ENCODE measurements around the gene GALNT9.
"Not testable (repeated sequence)": the region's sequence is repeated elsewhere in the genome, so short reads cannot be mapped to it uniquely, and the experiment has no call there.

The GALNT9 gene

DNA sequence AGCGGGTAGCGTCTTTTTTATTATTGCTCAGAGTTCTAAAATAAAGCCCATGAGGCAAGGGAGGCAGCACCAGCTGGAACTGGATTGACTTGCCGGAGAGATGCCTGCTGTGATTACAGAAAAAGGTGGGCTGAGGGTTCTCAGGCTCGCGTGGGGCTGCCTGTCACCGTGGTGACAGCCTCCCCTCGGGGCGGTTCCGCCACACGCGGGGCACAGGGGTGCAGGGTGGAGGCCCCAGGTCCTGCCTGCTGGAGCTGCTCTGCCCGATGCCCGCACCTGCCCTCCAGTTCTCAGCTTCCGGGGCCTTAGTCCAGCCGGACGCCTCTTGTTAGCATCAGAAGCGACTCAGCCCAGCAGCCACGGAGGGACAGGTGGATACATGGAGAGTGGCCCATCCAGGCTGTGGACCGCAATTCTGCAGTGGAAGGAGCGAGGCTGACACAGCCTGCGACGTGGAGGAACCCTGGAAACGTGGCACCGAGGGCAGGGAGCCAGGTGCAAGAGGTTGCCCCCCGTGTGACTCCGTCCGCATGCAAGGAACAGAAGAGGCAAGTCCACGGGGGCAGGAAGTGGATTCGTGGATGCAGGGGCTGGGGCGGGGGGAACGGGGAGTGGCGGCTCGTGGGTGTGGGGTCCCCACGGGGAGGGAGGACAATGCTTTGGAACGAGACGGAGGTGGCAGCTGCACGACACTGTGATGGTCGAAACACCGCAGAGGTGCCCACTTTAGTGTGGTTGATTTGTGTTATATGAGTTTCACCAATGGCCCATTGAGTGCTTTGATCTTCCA lies 79.5 kb downstream of the GALNT9 start:
- DNase-seq (ENCODE audit: low read depth in 3 of 3), result no peak

DNA sequence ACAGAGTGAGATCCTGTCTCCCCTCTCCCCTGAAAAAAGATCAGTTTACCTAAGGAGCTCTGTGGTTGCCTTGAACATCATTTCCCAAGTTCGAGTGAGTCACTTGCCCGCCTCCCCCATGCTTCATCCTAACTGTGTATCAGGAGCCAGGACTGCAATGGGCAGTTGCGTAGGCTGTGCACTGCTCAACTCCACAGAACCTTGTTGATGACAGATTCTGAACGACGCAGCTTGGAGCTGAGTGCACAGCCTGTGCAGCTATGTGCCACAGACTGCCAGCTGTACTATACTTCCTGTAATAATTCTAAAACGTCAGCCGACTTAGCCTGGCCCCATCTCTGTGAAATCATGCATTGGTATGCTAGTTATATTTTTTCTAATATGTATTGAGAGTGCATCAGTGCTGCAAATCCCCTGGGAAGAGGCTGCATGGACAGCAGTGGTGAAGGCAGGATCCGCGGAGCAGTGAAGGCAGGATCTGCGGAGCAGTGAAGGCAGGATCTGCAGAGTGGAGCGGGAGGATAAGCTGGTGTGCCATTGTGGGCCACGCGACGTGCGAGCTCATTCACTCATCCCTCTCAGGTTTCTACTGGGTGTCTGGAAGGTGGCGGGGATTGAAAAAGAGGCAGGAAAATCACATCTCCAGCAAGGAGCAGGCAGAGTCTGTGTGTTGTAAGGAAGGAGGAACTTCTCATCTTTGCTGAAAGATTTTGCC lies 80.8 kb downstream of the GALNT9 start:
- no peak for DNase-seq (ENCODE audit: low read depth in 3 of 3)

DNA sequence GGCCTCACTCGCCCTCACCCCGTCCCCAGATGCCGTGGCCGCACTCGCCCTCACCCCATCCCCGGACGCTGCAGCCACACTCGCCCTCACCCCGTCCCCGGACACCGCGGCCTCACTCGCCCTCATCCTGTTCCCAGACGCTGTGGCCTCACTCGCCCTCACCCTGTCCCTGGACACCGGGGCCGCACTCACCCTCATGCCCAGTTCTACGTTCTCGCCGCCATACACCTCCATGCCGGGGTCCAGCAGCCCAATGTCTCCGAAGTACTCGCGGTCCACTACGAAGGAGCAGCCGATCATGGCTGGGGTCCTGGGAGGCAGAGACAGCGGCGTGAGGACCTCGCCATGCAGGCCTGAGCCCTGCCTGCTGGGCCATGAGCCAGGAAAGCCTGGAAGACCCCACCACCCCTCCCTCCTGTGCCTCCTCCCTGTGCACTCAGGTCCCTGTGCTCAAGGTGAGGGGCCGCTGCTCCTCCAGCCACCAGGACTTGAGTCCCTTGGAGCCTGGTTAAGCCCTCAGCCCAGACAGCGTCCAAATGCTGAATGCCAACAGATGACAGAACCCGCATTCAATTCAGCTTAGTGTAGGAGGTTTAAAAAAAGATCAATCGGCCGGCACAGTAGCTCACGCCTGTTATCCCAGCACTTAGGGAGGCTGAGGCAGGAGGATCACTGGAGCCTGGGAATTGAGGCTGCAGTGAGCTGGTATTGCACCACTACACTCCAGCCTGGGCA lies 81.5 kb downstream of the GALNT9 start:
- no peak for DNase-seq (ENCODE audit: low read depth in 3 of 3)

DNA sequence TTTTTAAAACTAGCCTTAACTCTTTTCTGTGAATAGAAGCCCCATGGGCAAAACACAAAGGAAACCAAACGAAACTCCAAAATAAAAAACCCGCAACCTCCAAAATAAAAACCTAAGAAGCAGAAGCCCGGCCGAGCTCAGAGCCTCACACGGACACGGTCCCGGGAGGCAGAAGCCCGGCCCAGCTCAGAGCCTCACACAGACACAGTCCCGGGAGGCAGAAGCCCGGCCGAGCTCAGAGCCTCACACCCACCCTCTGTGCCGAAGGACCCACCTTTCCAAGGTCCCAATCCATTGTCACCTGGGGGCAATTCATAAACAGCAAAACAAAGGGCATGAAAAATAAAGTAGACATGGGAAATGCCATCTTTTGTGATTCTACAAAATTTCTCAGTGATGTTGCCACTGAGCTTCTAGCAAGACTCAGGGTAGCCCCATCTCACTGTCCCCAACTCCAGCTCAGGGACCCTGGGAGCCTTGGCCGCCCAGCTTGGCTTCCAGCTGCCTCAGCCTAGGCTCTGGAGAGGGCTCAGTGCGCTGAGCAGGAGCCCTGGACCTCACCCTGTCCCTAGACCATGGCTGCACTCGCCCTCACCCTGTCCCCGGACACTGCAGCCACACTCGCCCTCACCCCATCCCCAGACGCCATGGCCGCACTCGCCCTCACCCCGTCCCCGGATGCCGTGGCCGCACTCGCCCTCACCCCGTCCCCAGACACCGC lies 82.2 kb downstream of the GALNT9 start:
- DNase-seq (ENCODE audit: low read depth in 3 of 3), result no peak

DNA sequence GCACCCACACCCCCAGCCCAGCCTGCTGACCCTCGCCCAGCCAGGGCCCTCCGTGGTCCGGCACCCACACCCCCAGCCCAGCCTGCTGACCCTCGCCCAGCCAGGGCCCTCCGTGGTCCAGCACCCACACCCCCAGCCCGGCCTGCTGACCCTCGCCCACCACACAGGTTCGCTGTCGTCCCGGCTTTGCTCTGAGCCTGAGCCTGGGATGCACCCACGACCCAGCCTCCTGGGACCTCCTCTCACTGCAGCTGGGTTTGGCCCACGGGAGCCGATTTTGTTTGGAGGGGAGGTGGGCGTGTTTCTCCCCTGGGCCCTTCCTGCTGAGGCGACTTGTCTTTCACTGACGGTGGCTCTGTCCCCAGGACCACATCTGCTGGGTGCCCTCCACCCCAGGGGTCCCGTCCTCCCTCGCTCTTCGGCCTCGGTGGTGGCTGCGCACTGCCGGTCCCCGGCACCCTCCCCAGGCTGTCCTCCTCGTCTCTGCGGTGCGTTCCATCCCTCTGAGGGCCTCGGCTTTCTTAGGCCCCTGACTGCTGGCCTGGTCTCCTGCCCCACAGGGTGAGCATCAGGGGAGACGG lies 83.8 kb downstream of the GALNT9 start:
- no peak for DNase-seq (ENCODE audit: low read depth in 3 of 3)

DNA sequence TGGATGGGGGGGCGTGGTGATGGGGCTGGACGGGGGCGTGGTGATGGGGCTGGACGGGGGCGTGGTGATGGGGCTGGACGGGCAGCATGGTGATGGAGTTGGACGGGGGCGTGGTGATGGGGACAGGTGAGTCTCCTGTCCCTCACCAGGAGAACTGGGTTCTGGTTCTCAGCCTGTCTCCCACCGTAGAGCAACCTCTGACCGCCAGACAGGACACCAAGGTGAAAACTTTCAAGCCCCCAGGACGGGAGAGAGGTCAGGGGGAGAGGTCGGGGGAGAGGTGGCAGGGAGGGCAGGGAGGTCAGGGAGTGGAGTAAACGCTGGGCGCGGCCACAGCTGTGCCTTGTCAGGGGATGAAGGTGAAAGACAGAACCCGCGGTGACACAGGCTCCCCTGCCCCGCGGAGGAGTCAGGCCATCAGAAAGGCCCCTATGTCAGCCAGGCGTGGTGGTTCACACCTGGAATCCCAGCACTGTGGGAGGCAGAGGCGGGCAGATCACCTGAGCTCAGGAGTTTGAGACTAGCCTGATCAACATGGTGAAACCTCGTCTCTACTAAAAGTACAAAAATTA lies 84.6 kb downstream of the GALNT9 start:
- no peak for DNase-seq (ENCODE audit: low read depth in 3 of 3)

DNA sequence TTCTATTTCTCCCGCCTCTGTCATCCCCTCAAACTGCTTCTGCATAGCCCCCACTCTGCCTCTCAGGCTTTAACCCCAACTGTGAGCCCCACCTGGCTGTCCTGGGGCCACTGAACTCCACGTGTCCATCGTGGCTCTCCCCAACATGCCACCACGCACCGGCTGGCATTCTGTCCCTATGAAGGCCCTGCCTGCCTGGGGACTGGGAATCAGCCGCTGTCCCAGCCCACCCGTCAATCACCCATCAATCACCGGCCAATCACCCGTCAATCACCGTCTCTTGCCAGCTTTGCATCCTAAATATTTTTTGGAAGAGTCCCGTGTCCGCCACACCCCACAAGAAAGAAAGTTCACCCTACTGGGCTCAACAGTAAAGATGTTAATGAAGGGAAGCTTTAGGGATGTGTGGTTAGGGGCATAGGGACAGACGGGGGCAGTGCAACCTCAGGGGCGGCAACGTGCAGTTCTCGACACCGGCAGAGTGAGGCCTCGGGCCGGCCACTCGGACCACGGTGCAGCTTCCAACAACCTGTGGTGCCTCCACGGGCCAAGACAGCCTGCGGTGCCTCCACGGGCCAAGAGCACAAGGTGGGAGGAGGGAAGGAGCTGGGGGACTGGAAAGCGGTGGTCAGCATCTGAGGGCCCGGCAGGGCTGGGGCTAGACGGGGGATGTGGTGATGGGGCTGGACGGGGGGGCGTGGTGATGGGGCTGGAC lies 85.6 kb downstream of the GALNT9 start:
- no peak for DNase-seq (ENCODE audit: low read depth in 3 of 3)

DNA sequence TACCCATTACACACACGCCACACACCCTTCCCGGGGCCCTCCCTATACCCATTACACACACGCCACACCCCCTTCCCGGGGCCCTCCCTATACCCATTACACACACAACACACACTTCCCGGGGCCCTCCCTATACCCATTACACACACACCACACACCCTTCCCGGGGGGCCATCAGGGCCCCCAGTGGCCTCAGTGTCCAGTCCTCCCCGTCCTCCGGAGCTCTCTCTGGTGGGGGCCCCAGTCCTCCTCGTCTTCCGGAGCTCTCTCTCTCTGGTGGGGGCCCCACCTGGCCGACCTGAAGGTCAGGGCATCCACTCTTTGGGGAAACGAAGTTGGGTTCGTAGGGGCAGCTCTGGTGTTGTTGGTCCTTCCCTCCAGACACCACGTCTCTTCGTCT lies 86.2 kb downstream of the GALNT9 start:
- not testable (repeated sequence) for DNase-seq (ENCODE audit: low read depth in 3 of 3)

DNA sequence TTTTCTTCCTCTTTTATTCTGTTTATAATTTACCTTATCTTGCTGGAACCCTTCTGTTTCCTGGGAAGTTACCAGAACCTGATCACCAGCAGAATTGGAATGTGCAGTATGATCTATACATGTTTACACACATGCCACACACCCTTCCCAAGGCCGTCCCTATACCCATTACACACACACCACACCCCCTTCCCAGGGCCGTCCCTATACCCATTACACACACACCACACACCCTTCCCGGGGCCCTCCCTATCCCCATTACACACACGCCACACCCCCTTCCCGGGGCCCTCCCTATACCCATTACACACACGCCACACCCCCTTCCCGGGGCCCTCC lies 88.8 kb downstream of the GALNT9 start:
- not testable (repeated sequence) for DNase-seq (ENCODE audit: low read depth in 3 of 3)

DNA sequence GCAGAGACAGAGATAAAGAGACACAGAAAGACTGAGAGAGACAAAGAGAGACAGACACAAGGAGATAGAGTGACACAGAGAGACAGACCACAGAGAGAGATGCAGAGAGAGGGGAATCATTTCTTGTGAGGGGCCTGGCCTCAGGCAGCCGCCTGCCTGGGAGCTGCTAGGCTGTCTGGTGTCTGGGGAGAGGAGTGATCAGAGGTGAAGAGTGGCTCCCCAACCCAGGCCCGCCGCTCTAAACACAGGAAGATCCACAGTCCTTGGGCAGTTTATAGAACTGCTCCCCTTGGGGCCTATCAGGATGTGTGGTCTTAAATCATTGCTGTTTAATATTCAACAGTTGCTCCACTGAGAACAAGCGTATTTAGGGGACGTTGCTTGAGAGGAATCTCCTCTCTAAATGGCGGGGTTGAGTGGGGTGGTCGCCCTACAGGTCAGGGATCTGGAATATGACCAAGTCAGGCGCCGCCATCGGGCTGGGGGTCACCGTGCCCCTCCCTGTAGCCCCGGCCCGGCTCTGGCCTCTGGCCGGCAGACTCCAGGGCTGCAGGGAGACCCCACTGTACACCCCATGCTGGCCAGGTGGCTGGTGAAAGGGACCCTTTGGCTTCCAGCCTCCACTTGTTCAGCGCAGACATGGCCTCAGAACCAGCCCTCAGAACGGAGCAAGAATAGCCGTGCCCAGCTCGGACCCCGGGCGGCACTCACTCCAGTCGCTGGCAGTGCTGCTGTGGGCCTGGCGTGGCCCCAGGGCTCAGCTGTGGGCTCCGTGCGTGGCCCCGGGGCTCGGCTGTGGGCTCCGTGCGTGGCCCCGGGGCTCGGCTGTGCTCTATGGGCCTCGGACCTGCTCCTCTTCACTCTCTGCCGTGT lies 89.4 kb downstream of the GALNT9 start:
- DNase-seq (ENCODE audit: low read depth in 3 of 3), result no peak

DNA sequence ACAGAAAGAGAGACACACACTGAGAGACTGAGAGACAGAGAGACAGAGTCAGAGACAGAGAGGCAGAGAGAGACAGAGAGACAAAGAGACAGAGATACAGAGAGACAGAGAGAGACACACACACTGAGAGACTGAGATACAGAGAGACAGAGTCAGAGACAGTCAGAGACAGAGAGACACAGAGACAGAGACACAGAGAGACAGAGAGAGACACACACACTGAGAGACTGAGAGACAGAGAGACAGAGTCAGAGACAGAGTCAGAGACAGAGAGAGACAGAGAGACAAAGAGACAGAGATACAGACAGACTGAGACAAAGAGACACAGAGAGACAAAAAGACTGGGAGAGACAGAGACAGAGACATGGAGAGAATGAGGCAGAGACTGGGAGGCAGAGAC lies 90.0 kb downstream of the GALNT9 start:
- DNase-seq (ENCODE audit: low read depth in 3 of 3), result no peak

DNA sequence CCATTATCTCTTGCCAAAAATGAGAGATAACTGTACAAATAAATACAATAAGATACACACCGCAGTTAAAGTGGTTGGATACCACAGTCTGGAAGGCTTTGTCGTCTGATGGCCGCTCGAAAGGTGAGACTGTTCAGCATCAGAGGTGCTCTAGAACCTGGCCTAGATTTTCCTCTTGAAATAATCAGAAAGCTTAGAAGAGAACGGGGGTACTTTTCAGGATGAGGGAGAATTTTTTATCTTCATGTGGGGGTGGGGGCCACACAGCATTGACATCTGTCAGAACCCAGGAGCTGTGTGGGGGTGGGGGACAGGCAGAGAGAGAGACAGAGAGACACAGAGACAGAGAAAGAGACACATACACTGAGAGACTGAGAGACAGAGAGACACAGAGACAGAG lies 90.5 kb downstream of the GALNT9 start:
- no peak for DNase-seq (ENCODE audit: low read depth in 3 of 3)

DNA sequence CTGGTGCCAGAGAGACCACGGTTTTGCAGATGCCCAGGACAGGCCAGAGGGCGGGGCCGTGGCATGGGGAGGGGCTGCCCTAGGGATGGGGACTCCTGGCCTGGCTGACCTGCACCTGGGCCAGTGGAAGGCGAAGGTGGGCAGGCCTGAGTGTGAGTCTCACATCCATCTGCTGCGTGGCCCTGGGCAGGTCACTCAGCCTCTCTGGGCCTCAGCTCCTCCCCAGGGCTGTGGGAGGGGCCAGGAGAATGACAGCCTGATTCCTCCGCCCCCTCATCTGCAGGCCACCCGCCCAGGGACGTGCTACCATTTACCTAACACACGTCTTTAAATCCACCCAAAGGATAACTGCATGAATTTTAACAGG lies 90.9 kb downstream of the GALNT9 start:
- DNase-seq (ENCODE audit: low read depth in 3 of 3), result no peak

DNA sequence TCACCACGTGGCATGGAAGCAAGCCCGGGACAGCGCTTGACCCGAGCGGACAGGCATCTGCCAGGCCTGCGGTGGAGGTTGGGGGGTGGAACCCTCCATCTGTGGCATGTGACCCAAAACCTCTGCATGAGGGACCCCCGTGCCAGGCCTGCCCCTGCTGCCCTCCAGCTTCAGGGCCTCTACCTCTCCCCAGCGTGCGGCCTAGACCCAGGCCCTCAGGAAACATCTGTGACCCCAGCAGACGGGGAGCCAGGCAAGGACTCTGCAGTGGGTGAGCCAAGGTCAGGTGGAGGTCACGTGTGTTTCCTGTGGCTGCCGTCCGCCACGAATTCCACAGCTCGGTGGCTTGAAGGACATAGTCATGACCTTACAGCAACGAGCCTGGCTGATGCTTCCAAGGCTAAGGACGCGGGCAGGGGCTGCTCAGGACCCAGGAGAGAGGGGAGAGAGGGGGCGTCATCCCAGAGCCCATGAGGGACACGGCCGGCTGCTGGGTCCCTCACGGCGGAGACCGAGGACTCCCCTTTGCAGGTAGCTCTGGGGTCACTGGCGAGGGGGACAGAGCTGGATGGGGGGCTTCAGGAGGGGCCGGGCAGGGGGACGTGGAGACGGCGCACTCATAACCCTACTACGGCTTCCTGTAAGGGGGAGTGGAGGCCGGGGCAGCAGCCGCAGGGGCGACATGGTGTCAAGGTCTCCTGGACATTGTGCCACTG lies 91.5 kb downstream of the GALNT9 start:
- no peak for DNase-seq (ENCODE audit: low read depth in 3 of 3)

DNA sequence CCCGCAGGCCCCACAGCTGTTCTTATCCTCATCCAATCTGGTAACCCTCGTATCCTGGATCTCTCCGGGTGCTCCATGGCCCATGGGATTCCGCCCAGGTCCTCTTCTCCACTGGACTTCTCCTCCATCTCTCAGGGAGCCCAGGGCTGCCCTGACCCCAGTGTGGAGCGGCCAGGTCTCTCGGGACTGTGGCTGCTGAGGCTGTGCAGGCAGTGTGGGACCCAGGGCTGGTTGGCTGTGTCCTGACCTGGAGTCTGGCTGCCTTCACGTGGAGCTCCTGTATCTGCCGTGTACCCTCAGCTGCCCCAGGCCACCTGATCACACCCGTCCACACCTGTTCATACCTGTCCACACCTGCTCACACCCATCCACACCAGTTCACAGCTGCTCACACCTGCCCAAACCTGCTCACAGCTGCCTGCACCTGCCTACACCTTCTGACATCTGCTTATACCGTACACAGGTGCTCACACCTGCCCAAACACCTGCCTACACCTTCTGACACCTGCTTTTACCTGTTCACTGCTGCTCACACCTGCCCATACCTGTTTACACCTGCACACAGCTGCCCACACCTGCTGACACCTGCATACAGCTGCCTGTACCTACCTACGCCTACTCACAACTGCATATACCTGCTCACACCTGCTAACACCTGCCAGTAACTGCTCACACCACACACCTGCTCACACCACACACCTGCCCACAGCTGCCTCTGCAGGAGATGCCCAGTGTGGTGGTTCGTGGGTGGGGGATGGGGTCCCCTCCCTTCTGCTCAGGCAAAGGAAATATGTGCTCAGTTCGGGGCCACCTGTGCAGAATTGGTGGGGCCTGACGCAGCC lies 92.2 kb downstream of the GALNT9 start:
- DNase-seq (ENCODE audit: low read depth in 3 of 3), result no peak

DNA sequence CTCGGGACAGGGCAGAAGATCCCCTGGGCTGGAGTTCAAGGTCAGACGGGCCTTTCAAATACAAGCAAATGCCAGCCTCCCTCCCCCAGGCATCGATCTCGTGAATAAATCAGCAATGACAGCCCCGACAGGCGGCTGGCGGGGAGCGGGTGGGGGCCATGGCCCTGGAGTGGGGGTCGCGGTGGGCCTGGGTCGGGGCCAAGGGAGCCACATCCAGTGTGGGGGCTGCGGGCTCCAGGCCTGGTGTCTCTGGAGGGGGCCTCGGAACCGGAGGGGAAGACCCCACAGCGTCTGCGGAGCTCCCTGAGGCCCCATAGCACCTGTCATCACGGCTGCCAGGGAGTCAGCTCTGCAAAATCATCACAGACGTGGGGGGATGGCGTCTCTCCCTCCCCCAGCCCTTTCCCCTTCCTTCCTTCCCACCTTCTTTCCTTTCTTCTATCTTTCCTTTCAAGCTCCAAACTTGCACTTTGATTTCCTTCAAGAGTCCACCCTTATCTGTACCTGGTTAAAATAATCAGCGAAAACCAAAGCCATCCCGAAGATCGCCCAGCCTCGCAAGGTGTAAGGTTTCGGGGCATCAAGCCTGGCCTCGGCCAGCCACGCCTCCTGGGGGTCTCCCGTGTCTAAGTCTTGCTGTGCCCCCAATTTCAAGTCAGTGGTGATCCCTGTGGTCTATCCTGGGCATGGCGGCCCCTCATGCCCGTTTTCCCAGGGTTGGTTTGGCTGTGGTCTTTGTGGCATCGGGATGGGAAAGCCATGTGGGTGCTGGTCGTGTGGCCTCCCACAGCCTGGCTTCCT lies 93.1 kb downstream of the GALNT9 start:
- DNase-seq (ENCODE audit: low read depth in 3 of 3), result no peak

DNA sequence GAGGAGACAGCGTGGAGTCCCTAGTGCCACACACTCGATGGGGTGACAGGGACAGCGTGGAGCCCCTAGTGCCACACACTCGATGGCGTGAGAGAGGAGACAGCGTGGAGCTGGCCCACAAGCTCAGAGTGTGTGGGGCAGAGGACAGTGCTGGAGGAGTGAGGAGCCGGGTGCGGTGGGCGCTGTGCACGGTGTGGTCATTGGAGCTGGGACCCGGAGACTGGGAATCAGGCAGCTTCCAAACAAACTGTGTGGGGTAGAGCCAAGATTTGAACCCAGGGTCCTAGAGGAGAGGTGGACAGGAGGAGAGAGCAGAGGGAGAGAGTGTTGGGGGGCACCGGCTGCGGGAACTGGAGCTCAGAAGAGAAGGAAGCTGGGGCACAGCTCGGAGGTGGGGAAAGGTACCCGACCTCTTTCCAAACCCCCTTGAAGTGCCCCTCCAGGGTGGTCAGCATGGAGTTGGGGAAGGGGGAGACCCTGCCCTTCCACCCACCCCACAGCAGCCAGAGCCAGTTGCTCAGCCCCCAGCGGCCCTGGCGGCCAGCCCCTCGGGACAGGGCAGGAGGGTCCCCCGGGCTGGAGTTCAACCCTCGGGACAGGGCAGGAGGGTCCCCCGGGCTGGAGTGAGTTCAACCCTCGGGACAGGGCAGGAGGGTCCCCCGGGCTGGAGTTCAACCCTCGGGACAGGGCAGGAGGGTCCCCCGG lies 94.1 kb downstream of the GALNT9 start:
- no peak for DNase-seq (ENCODE audit: low read depth in 3 of 3)

Data from stimulated activated CD4-positive, alpha-beta T cell treated with anti-CD3 and anti-CD28 coated beads, TNF-alpha, amount 100 ng/mL, for 4 hours (primary cell).